ENCODE data around the gene FAM8A1. TPM values are rescaled to one million over a fixed set of nuclear protein-coding genes. Genes with fewer than 3 reads are reported as not detected.

Gene FAM8A1
- total and polyA plus RNA-seq, 9 of the 15 experiments (the other 6 are each of a cell fraction or from before 2014, with no cell fraction given): 4.9 to 23.6 (median 14.2) TPM

DNA sequence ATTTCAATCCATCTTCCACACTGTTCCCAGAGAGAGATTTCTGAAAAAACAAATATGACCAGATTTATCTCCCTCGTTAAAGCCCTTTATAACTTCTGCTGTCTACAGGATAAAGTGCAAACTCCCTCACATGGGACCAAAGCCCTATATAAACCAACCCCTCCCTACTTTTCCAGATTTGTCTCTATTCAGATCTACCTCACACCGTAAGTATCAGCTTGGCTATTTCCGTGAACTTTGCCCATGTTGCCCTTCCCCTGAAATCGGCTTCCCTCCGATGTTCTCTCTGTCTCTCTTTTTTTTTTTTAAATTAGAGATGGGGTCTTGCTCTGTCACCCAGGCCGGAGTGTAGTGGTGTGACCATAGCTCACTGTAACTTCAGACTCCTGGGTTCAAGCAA lies 12.1 kb upstream of the FAM8A1 start:
- Histone ChIP-seq H2AFZ (ENCODE audit: low read depth, low read length) (no peak overlapping the region), H3K36me3 (ENCODE audit: control insufficient read depth, insufficient read depth, low read length) (no peaks in the 10 kb centered on the region), H4K20me1 (replicated peaks; ENCODE audit: control insufficient read depth, insufficient read depth, low read length) (no peaks in the 10 kb centered on the region), H3K4me1 (replicated peaks in 1 of 2; ENCODE audit: control insufficient read depth in 2 of 2, insufficient read depth in 2 of 2, low read length in 2 of 2) (no peaks in the 10 kb centered on the region), H3K9ac (ENCODE audit: insufficient read depth in 1 of 2, low read depth in 2 of 2, low read length in 2 of 2) (no peak overlapping the region), H3K27ac (ENCODE audit: extremely low read depth, low read depth, low read length) (no peak overlapping the region), H3K9me3 (replicated peaks; ENCODE audit: control insufficient read depth, insufficient read depth, low read depth, low read length) (no peaks in the 10 kb centered on the region), H3K4me3 (no peak overlapping the region), H3K27me3 (ENCODE audit: control insufficient read depth in 2 of 2, insufficient read depth in 2 of 2, low read length in 2 of 2) (no peaks in the 10 kb centered on the region), H3K4me2 (ENCODE audit: insufficient read depth, low read length) (no peak overlapping the region), H3K79me2 (ENCODE audit: control insufficient read depth, insufficient read depth, low read length) (no peaks in the 10 kb centered on the region), H3K9me1 (ENCODE audit: control insufficient read depth, insufficient read depth, low read length) (no peaks in the 10 kb centered on the region)
- in situ Hi-C loops (cut with MboI) (no loop called here), intact Hi-C loops (cut with micrococcal nuclease) (loop anchor here (5.0 to 10.0 kb wide), 2 partner anchors 313 to 529 kb away; no protein-coding TSS in a partner anchor)
- ChIA-PET POLR2A (interaction anchor here (0.8 to 1.2 kb wide), 2 partner anchors 11 to 12 kb away, joined by 3 read pairs; partner anchors contain the start of gene FAM8A1), CTCF (ENCODE audit: low intra/inter-chr PET ratio) (no interaction called here)
- no TSS peak for BruUV-seq (replicated peaks)
- FAIRE-seq (no peak), DNase-seq (ENCODE audit: extremely low read depth in 1 of 4, low spot score in 3 of 4) (no peak), ATAC-seq (no peak)
- 8% methylated on average over 6 of the region's 6 CpGs for WGBS (ENCODE audit: insufficient coverage, low coverage, missing lambda C conversion rate)
- TF ChIP-seq CTBP1 (IDR thresholded peaks at IDR 0.05; ENCODE audit: borderline replicate concordance): no peak
- no peak for TF ChIP-seq ZNF511 (CRISPR knock-in tag; IDR thresholded peaks at IDR 0.05)
- TF ChIP-seq CEBPG (CRISPR knock-in tag; IDR thresholded peaks at IDR 0.05): no peak
- TF ChIP-seq CEBPG (tag; conservative IDR thresholded peaks at IDR 0.05 in 1 of 2, IDR thresholded peaks at IDR 0.05 in 1 of 2): no peak
- no peak for TF ChIP-seq ZNF398 (CRISPR knock-in tag; IDR thresholded peaks at IDR 0.05)
- no peak for TF ChIP-seq ZNF143 (CRISPR knock-in tag; IDR thresholded peaks at IDR 0.05)
- no peak for TF ChIP-seq PHF8 (IDR thresholded peaks at IDR 0.05; ENCODE audit: borderline replicate concordance, low read length)
- TF ChIP-seq, protein P1, sequence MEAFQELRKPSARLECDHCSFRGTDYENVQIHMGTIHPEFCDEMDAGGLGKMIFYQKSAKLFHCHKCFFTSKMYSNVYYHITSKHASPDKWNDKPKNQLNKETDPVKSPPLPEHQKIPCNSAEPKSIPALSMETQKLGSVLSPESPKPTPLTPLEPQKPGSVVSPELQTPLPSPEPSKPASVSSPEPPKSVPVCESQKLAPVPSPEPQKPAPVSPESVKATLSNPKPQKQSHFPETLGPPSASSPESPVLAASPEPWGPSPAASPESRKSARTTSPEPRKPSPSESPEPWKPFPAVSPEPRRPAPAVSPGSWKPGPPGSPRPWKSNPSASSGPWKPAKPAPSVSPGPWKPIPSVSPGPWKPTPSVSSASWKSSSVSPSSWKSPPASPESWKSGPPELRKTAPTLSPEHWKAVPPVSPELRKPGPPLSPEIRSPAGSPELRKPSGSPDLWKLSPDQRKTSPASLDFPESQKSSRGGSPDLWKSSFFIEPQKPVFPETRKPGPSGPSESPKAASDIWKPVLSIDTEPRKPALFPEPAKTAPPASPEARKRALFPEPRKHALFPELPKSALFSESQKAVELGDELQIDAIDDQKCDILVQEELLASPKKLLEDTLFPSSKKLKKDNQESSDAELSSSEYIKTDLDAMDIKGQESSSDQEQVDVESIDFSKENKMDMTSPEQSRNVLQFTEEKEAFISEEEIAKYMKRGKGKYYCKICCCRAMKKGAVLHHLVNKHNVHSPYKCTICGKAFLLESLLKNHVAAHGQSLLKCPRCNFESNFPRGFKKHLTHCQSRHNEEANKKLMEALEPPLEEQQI (IDR thresholded peaks at IDR 0.05): no peak
- no peak for TF ChIP-seq EP300 (IDR thresholded peaks at IDR 0.05; ENCODE audit: low read length)
- TF ChIP-seq ZNF224 (CRISPR knock-in tag; IDR thresholded peaks at IDR 0.05): no peak
- no peak for TF ChIP-seq ZNF217 (CRISPR knock-in tag; IDR thresholded peaks at IDR 0.05)
- TF ChIP-seq FOXA3 (CRISPR knock-in tag; conservative IDR thresholded peaks at IDR 0.05 in 1 of 2, IDR thresholded peaks at IDR 0.05 in 1 of 2): no peak
- TF ChIP-seq ARID4B (CRISPR knock-in tag; IDR thresholded peaks at IDR 0.05): no peak
- TF ChIP-seq ZNF644 (tag; IDR thresholded peaks at IDR 0.05; ENCODE audit: low read depth): no peak

Data from K562 (cell line).